Measurements from ENCODE around the gene TMCC2.
A peak's percentile ranks its signal among the peaks of the same experiment; 100 is the strongest.
"Not testable (repeated sequence)": the region's sequence is repeated elsewhere in the genome, so short reads cannot be mapped to it uniquely, and the experiment has no call there.

TMCC2 gene

GRCh38 chr1:205263580-205264190, 35.9 kb downstream of the TMCC2 start:
- FAIRE-seq = no peak

GRCh38 chr1:205266611-205267305, 39.0 kb downstream of the TMCC2 start:
- no peak for FAIRE-seq

DNA sequence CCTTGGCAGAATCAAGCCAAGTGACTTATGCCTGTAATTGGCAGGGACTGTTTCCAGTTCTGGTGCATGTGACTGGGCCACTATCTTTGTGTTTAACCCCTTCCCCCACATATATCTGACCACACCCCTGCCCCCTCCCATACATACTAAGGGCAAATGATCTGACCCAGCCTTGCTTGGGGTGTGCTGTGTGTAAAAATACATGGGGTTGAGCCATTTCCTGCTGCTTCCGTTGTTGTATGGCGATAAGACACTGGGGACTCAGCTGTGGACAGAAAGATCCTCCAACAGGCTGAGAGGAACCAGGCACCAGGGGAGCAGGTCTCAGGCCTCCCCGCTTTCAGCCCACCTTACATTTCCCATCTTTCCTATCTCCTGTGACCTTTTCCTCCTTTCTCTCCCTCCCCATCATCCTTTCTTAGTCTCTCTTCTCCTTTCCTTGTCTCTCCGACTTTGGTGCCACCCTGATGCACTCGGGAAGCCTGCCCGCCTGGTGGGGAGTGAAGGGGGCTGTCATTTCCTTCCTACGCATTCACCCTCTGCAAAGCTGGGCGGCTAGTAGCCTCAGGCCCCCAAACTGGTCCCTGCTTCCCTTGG, 39.7 kb downstream of the TMCC2 start:
- no peak for FAIRE-seq

- FAIRE-seq = no peak
Observed at GRCh38 chr1:205268846-205269680, 41.3 kb downstream of the TMCC2 start.

DNA sequence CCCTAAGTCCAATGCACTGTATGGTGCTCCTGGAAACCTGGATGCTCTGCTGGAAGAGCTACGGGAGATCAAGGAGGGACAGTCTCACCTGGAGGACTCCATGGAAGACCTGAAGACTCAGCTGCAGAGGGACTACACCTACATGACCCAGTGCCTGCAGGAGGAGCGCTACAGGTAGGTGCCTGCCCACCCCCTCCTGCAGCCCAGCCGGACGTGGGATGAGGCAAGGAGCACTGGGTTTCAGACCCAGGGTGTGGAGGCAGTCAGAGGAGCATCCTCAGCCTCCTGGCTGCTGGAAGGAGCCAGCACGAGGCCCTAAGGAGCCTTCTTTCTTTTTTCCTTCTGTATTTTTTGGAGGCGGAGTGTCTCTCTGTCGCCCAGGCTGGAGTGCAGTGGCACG, 42.0 kb downstream of the TMCC2 start:
- FAIRE-seq = no peak

DNA sequence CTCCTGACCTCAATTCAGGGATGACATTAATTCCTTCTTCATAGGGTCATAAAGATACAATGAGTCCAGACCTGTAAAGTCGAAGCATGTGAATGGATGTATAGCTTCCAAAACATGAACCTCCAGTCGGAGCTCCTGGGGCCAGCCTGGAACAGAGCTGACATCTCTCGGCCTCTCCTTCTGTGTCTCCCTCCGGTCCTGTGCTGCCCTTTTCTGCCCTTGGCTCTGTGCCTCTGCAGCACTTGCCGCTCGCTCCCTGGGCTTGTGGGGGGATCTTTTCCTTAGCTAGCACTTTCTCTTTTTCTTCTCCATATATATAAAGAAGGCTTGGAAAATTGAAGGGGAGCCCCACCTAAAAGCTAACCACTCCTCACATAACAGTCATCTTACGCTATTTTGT, 42.5 kb downstream of the TMCC2 start:
- no peak for FAIRE-seq

DNA sequence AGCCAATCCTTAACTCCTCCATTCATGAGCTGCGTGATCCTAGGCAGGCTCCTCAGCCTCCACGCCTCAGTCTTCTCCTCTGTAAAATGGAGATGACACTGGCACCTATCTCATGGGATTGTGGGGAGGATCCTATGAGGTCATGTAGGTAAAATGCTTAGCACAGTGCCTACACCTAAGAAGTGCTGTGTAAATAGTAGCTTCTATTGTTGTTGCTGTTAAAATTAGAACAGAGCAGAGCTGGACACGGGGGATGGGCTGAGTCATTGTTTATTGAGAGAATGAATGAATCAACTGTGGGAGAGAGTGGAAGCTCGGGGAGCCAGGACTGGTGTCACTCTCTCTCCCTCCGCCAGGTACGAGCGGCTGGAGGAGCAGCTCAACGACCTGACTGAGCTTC, 43.0 kb downstream of the TMCC2 start:
- FAIRE-seq = no peak

- no peak for FAIRE-seq
Observed at GRCh38 chr1:205271277-205271676, 43.5 kb downstream of the TMCC2 start.

GRCh38 chr1:205271745-205272144, 44.0 kb downstream of the TMCC2 start:
- no peak for FAIRE-seq

DNA sequence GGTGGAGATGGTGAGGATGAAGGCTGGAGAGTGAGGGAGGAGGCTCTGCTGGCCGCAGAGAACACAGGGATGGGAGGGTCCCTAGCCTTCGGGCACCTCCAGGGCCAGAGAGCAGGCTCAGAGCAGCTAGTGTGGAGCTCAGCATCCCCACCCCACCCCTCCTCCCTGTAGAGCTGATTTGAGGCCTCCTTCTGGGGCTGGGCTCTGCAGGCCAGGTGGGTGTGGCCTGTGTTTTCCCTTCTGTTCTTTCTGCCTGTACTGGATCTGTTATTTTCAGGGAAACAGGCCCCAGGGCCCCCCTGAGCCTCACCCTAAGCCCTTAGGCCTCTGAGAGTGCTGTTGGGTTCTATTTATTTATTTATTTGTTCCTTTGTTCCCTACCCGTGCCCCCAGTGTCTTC, 44.8 kb downstream of the TMCC2 start:
- FAIRE-seq = no peak

DNA sequence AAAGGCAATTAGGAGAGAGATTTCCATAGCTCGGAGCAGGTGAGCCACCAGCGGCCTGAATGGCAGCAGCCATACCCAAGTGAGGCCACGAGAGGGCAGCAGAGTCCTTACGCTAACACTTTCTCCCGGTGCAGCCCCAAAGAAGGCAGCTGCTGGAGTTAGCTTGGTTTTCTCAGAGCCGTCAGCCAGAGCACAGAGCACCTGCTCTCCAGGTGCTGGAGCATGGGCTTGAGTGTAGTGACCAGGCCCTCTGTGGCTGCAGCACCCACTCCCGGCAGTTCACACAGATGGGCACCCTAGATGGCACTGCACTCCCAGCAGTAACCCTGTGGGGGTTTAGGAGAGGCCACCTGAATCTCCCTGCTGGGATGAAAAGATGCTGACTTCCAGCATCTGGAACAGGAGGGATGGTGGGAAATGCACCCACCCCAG, 45.8 kb downstream of the TMCC2 start:
- peak; percentile 21 for FAIRE-seq

- no peak for FAIRE-seq
Observed at GRCh38 chr1:205274041-205274691, 46.4 kb downstream of the TMCC2 start.

DNA sequence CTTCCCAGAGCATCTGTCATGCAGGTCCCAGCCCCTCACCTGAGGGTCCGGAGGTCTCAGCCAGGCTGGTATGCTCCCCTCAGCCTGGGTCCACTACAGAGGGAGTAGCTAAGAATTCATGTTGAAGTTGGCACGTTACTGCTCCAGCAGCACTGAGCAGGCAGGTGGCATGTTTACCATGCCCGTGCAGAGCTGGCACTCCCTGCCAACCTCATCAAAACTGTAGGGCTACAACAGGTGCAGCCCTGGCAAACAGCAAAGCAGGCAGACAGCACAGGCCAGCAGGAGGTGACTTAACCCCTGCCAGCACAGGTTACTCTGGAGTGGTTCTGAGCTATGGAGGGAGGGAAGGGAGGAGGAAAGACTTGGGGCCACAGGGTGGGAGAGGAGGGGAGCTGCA, 47.4 kb downstream of the TMCC2 start:
- no peak for FAIRE-seq

GRCh38 chr1:205275916-205276688, 48.4 kb downstream of the TMCC2 start:
- no peak for FAIRE-seq

GRCh38 chr1:205276689-205277065, 48.9 kb downstream of the TMCC2 start:
- FAIRE-seq = no peak

- FAIRE-seq = no peak
Observed at GRCh38 chr1:205279986-205280385, 52.2 kb downstream of the TMCC2 start.

DNA sequence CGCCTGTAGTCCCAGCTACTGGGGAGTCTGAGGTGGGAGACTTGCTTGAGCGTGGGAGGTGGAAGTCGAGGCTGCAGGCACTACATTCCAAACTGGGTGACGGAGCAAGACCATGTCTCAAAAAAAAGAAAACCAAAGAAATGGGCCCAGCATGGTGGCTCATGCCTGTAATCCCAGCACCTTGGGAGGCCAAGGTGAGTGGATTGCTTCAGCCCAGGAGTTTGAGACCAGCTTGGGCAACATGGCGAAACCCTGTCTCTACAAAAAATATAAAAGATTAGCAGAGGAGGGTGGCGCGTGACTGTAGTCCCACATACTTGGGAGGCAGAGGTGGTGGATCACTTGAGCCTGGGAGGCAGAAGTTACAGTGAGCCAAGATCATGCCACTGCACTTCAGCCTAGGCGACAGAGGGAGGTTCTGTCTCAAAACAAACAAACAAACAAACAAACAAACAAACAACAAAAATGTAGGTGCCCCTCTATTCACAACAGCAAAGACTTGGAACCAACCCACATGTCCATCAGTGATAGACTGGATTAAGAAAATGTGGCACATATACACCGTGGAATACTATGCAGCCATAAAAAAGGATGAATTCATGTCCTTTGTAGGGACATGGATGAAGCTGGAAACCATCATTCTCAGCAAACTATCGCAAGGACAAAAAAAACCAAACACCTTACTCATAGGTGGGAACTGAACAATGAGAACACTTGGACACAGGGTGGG, 53.1 kb downstream of the TMCC2 start:
- FAIRE-seq = not testable (repeated sequence)

- FAIRE-seq = no peak
Observed at GRCh38 chr1:205283270-205284147, 55.8 kb downstream of the TMCC2 start.

GRCh38 chr1:205284420-205285144, 56.8 kb downstream of the TMCC2 start:
- FAIRE-seq = no peak
